Activated CD8-positive, alpha-beta T cell treated with anti-CD3 and anti-CD28 coated beads for 36 hours (primary cell): ENCODE measurements around the gene PRCD. TPM values are rescaled to one million over a fixed set of nuclear protein-coding genes. Genes with fewer than 3 reads are reported as not detected.

ENCODE experiments used
- ATAC-seq: fragments of 200-7000 bp; cut with Tn5 transposase; one replicate; pipeline ENCODE4 v1.10.0; 2021; ENCODE audit warnings: mild to moderate bottlenecking, moderate library complexity
- CTCF ChIA-PET: fragments of 350-600 bp; sonication (Branson Sonifier 250); formaldehyde crosslinking; loops from one replicate; lab custom pipeline; 2021; ENCODE audit warnings: antibody characterized with exemption; lab: Charles Lee
- POLR2A ChIA-PET: fragments of 350-600 bp; sonication (Branson Sonifier 250); formaldehyde crosslinking; loops from one replicate; lab custom pipeline; 2021; ENCODE audit warnings: antibody characterized with exemption; lab: Charles Lee
- DNase-seq: peaks from one replicate; pipeline ENCODE4 v3.0.0-alpha.2; 2020
- H3K27ac Mint-ChIP-seq: one replicate; pipeline ENCODE4 v1.8.0; 2021; ENCODE audit warnings: mild to moderate bottlenecking, mixed read lengths
- H3K27me3 Mint-ChIP-seq: one replicate; pipeline ENCODE4 v1.8.0; 2021; ENCODE audit warnings: mixed read lengths
- H3K36me3 Mint-ChIP-seq: one replicate; pipeline ENCODE4 v1.8.0; 2021; ENCODE audit warnings: low read depth, mixed read lengths
- H3K4me1 Mint-ChIP-seq: one replicate; pipeline ENCODE4 v1.8.0; 2021; ENCODE audit warnings: low read depth, mixed read lengths
- H3K4me3 Mint-ChIP-seq: one replicate; pipeline ENCODE4 v1.8.0; 2021; ENCODE audit warnings: mild to moderate bottlenecking, moderate library complexity, mixed read lengths
- H3K9me3 Mint-ChIP-seq: one replicate; pipeline ENCODE4 v1.8.0; 2021; ENCODE audit warnings: mixed read lengths
- CTCF ChIP-seq: fragments of 200-600 bp; IDR thresholded peaks from one replicate; pipeline ENCODE4 v1.8.0; 2022; ENCODE audit warnings: antibody characterized with exemption, mild to moderate bottlenecking
- intact Hi-C: fragments of 100-400 bp; cut with micrococcal nuclease; formaldehyde crosslinking; loops from one replicate; pipeline ENCODE4 v1.10.0; 2022
- total RNA-seq, 2 experiments: library from RNA; stranded (reverse); gene quantifications; one replicate each; pipeline ENCODE4 v1.2.3, GENCODE V29; 2021

PRCD gene
- total RNA-seq, 2 experiments from 2014 or later, result not detected

- no peak for TF ChIP-seq CTCF
- ChIA-PET CTCF (interaction anchor here (1.0 to 1.8 kb wide), 4 partner anchors 10 to 194 kb away, joined by 3 to 5 read pairs (median 3); no protein-coding TSS in a partner anchor), POLR2A (interaction anchor here (0.9 kb wide), 1 partner anchor 59 kb away, joined by 3 read pairs; no protein-coding TSS in a partner anchor)
- intact Hi-C loops, result no loop called here
- no peaks in the 10 kb centered on the region for H3K36me3 Mint-ChIP-seq
- H3K9me3 Mint-ChIP-seq, result no peaks in the 10 kb centered on the region
- DNase-seq (no peak), ATAC-seq (no peak)
- peaks cover 61% of the 10 kb centered on the region for H3K4me1 Mint-ChIP-seq
- H3K4me3 Mint-ChIP-seq, result no peak overlapping the region
- H3K27ac Mint-ChIP-seq, result no peak overlapping the region
- no peaks in the 10 kb centered on the region for H3K27me3 Mint-ChIP-seq
These were observed 42.2 kb upstream of the PRCD start for GRCh38 chr17:76497699-76497978.

GRCh38 chr17:76497979-76498875 is 41.6 kb upstream of the PRCD start:
- ChIA-PET CTCF (interaction anchor here (1.2 to 4.7 kb wide), 7 partner anchors 9 to 194 kb away, joined by 3 to 20 read pairs (median 3); partner anchors contain the start of gene AANAT), POLR2A (interaction anchor here (0.9 to 4.3 kb wide), 3 partner anchors 8 to 60 kb away, joined by 3 to 16 read pairs (median 6); no protein-coding TSS in a partner anchor)
- H3K27ac Mint-ChIP-seq, result no peak overlapping the region
- DNase-seq (no peak), ATAC-seq (no peak)
- no peaks in the 10 kb centered on the region for H3K9me3 Mint-ChIP-seq
- no peaks in the 10 kb centered on the region for H3K36me3 Mint-ChIP-seq
- peaks cover 56% of the 10 kb centered on the region for H3K4me1 Mint-ChIP-seq
- intact Hi-C loops, result no loop called here
- no peaks in the 10 kb centered on the region for H3K27me3 Mint-ChIP-seq
- peak overlapping the region; percentile 15 for H3K4me3 Mint-ChIP-seq
- no peak for TF ChIP-seq CTCF

GRCh38 chr17:76498876-76499251 is 41.0 kb upstream of the PRCD start:
- H3K27ac Mint-ChIP-seq, result no peak overlapping the region
- no peaks in the 10 kb centered on the region for H3K27me3 Mint-ChIP-seq
- peaks cover 49% of the 10 kb centered on the region for H3K4me1 Mint-ChIP-seq
- TF ChIP-seq CTCF, result no peak
- intact Hi-C loops, result no loop called here
- no peak for DNase-seq
- ChIA-PET CTCF (interaction anchor here (0.8 to 4.7 kb wide), 7 partner anchors 8 to 88 kb away, joined by 3 to 20 read pairs (median 3); partner anchors contain the start of gene AANAT), POLR2A (interaction anchor here (1.0 to 4.3 kb wide), 4 partner anchors 8 to 114 kb away, joined by 4 to 16 read pairs (median 8); partner anchors contain the start of genes AANAT and SPHK1)
- H3K9me3 Mint-ChIP-seq, result no peaks in the 10 kb centered on the region
- no peaks in the 10 kb centered on the region for H3K36me3 Mint-ChIP-seq
- ATAC-seq, result no peak
- no peak overlapping the region for H3K4me3 Mint-ChIP-seq

GRCh38 chr17:76499267-76499667 is 40.6 kb upstream of the PRCD start:
- POLR2A ChIA-PET, result interaction anchor here (1.0 to 4.3 kb wide), 5 partner anchors 9 to 115 kb away, joined by 4 to 16 read pairs (median 6); partner anchors contain the start of genes AANAT and SPHK1
- Mint-ChIP-seq H3K4me3 (peak overlapping the region; percentile 90), H3K27ac (peak overlapping the region; percentile 38), H3K36me3 (no peaks in the 10 kb centered on the region), H3K9me3 (no peaks in the 10 kb centered on the region), H3K27me3 (no peaks in the 10 kb centered on the region), H3K4me1 (peaks cover 48% of the 10 kb centered on the region)
- no peak for TF ChIP-seq CTCF
- intact Hi-C loops, result no loop called here
- DNase-seq (no peak), ATAC-seq (no peak)
- CTCF ChIA-PET, result interaction anchor here (0.6 to 4.7 kb wide), 10 partner anchors 8 to 102 kb away, joined by 3 to 20 read pairs (median 3); partner anchors contain the start of gene AANAT
